Naive thymus-derived CD8-positive, alpha-beta T cell (primary cell): ENCODE results near the gene ABRACL. TPM values are rescaled to one million over a fixed set of nuclear protein-coding genes. Genes with fewer than 3 reads are reported as not detected.
"Not testable (repeated sequence)": the region's sequence is repeated elsewhere in the genome, so short reads cannot be mapped to it uniquely, and the experiment has no call there.

Source experiments
- ATAC-seq, 2 donors: fragments of 150-1000 bp; cut with Tn5 transposase in 1 of 2; sonication (Bioruptor Pico), chemical (Tn5 transposase) in 1 of 2; 1 replicate in 1 of 2; 2 replicates in 1 of 2; pipeline ENCODE4 v1.10.0; 2021; ENCODE audit warnings: mild to moderate bottlenecking in 2 of 2, moderate library complexity in 2 of 2
- POLR2A ChIA-PET: fragments of 350-600 bp; sonication (Branson Sonifier 250); formaldehyde crosslinking; loops from one replicate; lab custom pipeline; 2021; ENCODE audit warnings: antibody characterized with exemption; lab: Charles Lee
- DNase-seq, 10 donors: peaks; one replicate each; pipeline versions ENCODE4 v3.0.0 to v3.0.0-alpha.2; 2020 to 2022
- H3K27ac Mint-ChIP-seq, 10 donors: one replicate each; pipeline ENCODE4 v1.8.0; 2020 to 2022; ENCODE audit warnings: mild to moderate bottlenecking in 10 of 10, mixed read lengths in 10 of 10, moderate library complexity in 4 of 10, inconsistent platforms in 1 of 10
- H3K27me3 Mint-ChIP-seq, 5 donors: one replicate each; pipeline ENCODE4 v1.8.0; 2021 to 2022; ENCODE audit warnings: mixed read lengths in 5 of 5
- H3K36me3 Mint-ChIP-seq, 3 donors: one replicate each; pipeline ENCODE4 v1.8.0; 2020 to 2022; ENCODE audit warnings: mixed read lengths in 3 of 3, mild to moderate bottlenecking in 2 of 3, inconsistent platforms in 1 of 3
- H3K4me1 Mint-ChIP-seq, 4 donors: one replicate each; pipeline ENCODE4 v1.8.0; 2021 to 2022; ENCODE audit warnings: mixed read lengths in 4 of 4
- H3K4me3 Mint-ChIP-seq, 10 donors: one replicate each; pipeline ENCODE4 v1.8.0; 2020 to 2022; ENCODE audit warnings: mild to moderate bottlenecking in 10 of 10, mixed read lengths in 10 of 10, moderate library complexity in 6 of 10, inconsistent platforms in 1 of 10
- H3K9me3 Mint-ChIP-seq, 9 donors: one replicate each; pipeline ENCODE4 v1.8.0; 2020 to 2022; ENCODE audit warnings: mixed read lengths in 9 of 9, mild to moderate bottlenecking in 3 of 9, inconsistent platforms in 1 of 9, moderate library complexity in 1 of 9
- polyA plus RNA-seq, 3 donors: library from polyadenylated mRNA; unstranded; fragments of 300-500 nt; fragmentation: Illumina TruSeq; gene quantifications; one replicate each; pipeline ENCODE4 v1.2.3, GENCODE V29; 2021
- total RNA-seq, 8 experiments: library from RNA in 2 of 8; stranded (reverse) in 2 of 8; gene quantifications; one replicate each; pipeline ENCODE4 v1.2.3 and lab custom pipeline; 2021 to 2026

ABRACL gene
- total and polyA plus RNA-seq, 5 experiments from 2014 or later: 105 to 228 (median 210) TPM

DNA sequence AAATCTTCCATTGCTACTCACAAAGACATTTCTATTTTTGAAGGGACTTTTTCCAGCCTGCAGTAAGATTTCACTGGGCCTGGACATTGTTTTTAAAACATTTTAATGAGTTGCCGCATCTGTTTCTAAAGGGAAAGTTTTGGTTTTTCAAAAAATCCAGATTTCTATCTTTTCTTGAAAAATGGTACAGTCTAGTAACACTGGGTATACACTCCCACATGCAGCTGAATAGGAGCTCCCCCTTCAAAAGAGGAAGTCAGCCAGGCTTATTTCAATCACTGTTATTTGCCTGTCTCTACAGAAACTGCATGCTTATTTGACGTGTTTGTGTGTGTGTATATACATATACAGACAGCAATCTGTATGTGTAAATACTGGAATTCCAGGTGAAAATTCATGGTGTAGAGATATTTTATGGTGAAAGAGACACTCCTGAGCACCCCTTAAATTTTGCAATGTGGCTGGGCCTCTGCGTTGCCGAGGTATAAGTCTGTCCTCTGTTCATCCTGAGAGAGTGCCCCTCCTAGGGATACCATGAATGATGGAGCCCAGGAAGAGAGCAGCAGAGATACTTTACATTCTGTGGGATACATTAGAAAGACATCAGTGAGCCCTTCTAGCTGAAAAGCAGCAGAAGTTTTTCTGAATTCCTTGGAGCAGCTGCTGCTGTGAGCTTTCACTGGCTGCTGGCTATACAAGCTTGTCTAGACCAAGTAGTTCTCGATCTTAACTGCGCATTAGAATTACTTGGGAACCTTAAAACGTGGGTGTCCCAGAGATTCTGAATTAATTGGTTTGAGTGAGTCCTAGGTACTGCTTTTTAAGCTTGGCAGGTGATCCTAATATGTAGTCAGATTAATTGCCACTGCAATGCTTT is 12.0 kb upstream of the ABRACL start:
- Mint-ChIP-seq H3K27ac (peak overlapping the region in 1 of 10 donors; percentile 69), H3K4me1 (peaks cover 0 to 13% (median 4%) of the 10 kb centered on the region in 4 donors), H3K27me3 (peaks cover 0 to 4% (median 0%) of the 10 kb centered on the region in 5 donors), H3K4me3 (no peak overlapping the region), H3K9me3 (peaks cover 0 to 2% (median 0%) of the 10 kb centered on the region in 9 donors), H3K36me3 (no peaks in the 10 kb centered on the region)
- ATAC-seq: no peak
- DNase-seq: no peak
- POLR2A ChIA-PET: interaction anchor here (1.2 kb wide), 1 partner anchor 10 kb away, joined by 3 read pairs; no protein-coding TSS in a partner anchor

DNA sequence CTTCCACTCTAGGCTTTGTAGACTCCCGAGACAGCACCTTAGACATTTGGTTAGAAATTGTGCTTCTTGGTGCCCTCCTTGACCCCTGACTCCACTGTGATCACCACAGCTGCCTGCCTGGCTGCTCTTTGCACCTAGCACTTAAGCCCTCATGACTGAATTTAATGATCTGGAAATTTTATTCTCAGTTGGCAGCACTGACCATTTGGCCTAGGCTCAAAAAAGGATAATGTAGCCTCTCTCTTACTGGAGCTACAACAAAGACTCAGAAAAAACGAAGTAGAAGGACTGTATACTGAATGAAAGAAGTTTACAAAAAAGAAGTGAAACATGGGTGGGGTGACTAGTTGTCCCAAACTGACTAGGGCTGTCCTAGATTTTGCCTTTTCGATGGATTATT is 11.3 kb upstream of the ABRACL start:
- peak overlapping the region in 2 of 10 donors; percentile 38 to 50 for H3K27ac Mint-ChIP-seq
- H3K4me3 Mint-ChIP-seq: no peak overlapping the region
- DNase-seq (no peak), ATAC-seq (no peak)
- POLR2A ChIA-PET: no interaction called here
- peaks cover 0 to 13% (median 4%) of the 10 kb centered on the region in 4 donors for H3K4me1 Mint-ChIP-seq
- H3K27me3 Mint-ChIP-seq: peaks cover 0 to 4% (median 0%) of the 10 kb centered on the region in 5 donors
- H3K36me3 Mint-ChIP-seq: no peaks in the 10 kb centered on the region
- peaks cover 0 to 2% (median 0%) of the 10 kb centered on the region in 9 donors for H3K9me3 Mint-ChIP-seq

- H3K27me3 Mint-ChIP-seq: no peaks in the 10 kb centered on the region
- H3K36me3 Mint-ChIP-seq: no peaks in the 10 kb centered on the region
- POLR2A ChIA-PET: interaction anchor here (0.7 kb wide), 1 partner anchor 13 kb away, joined by 5 read pairs; no protein-coding TSS in a partner anchor
- no peak overlapping the region for H3K4me3 Mint-ChIP-seq
- no peak overlapping the region for H3K27ac Mint-ChIP-seq
- no peak for DNase-seq
- H3K4me1 Mint-ChIP-seq: peaks cover 0 to 13% (median 4%) of the 10 kb centered on the region in 4 donors
- peaks cover 0 to 2% (median 0%) of the 10 kb centered on the region in 9 donors for H3K9me3 Mint-ChIP-seq
- ATAC-seq: no peak
These were observed 8.8 kb upstream of the ABRACL start for GRCh38 chr6:139019722-139020121.

DNA sequence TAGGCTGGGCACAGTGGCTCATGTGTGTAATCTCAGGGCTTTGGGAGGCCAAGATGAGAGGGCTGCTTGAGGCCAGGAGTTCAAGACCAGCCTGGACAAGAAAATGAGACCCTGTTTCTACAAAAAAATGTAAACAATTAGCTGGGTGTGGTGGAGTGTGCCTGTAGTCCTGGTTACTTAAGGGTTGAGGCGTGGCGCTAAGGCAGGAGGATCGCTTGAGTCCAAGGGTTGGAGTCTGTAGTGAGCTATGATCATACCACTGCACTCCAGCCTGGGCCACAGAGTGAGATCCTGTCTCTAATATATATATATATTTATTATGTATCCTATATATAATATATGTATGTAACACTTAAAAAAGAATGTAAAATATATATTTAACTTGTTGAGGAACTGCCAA is 7.9 kb upstream of the ABRACL start:
- ATAC-seq: no peak
- Mint-ChIP-seq H3K27ac (no peak overlapping the region), H3K27me3 (no peaks in the 10 kb centered on the region), H3K36me3 (no peaks in the 10 kb centered on the region), H3K4me1 (peaks cover 0 to 13% (median 4%) of the 10 kb centered on the region in 4 donors), H3K9me3 (peaks cover 0 to 2% (median 0%) of the 10 kb centered on the region in 9 donors), H3K4me3 (no peak overlapping the region)
- POLR2A ChIA-PET: no interaction called here
- DNase-seq: no peak

DNA sequence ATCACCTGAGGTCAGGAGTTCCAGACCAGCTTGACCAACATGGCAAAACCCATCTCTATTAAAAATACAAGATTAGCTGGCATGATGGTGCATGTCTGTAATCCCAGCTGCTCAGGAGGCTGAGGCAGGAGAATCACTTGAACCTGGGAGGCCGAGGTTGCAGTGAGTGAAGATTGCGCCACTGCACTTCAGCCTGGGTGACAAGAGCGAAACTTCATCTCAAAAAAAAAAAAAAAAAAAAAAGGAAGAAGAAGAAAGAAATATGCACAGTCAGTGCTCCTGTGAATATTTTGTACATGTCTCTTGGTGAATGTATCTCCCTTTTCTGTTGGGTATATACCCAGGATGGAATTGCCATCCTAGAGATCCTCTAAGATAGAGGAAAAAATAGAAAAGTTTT is 3.1 kb upstream of the ABRACL start:
- H3K4me3 Mint-ChIP-seq, H3K27ac Mint-ChIP-seq, H3K9me3 Mint-ChIP-seq, DNase-seq, H3K27me3 Mint-ChIP-seq, H3K36me3 Mint-ChIP-seq, ATAC-seq: not testable (repeated sequence)
- POLR2A ChIA-PET: interaction anchor here (0.7 kb wide), 1 partner anchor 919 kb away, joined by 5 read pairs; no protein-coding TSS in a partner anchor
- H3K4me1 Mint-ChIP-seq: peaks cover 5 to 16% (median 11%) of the 10 kb centered on the region in 4 donors

- peak in 4 of 10 donors; percentile 1 to 18 (median 8) for DNase-seq
- Mint-ChIP-seq H3K9me3 (no peaks in the 10 kb centered on the region), H3K4me3 (peak overlapping the region in 7 of 10 donors; percentile 87 to 97 (median 93)), H3K4me1 (peaks cover 7 to 21% (median 14%) of the 10 kb centered on the region in 4 donors), H3K27ac (peak overlapping the region; percentile 88 to 97 (median 96)), H3K36me3 (peaks cover 0 to 2% (median 0%) of the 10 kb centered on the region in 3 donors), H3K27me3 (no peaks in the 10 kb centered on the region)
- no peak for ATAC-seq
- POLR2A ChIA-PET: interaction anchor here (0.6 to 3.7 kb wide), 8 partner anchors 11 to 347 kb away, joined by 3 to 41 read pairs (median 8); partner anchors contain the start of genes CITED2 and REPS1
These were observed 844 bp upstream of the ABRACL start for GRCh38 chr6:139027620-139028182.

- Mint-ChIP-seq H3K9me3 (no peaks in the 10 kb centered on the region), H3K27ac (peak overlapping the region; percentile 88 to 97 (median 96)), H3K27me3 (no peaks in the 10 kb centered on the region), H3K4me1 (peaks cover 10 to 27% (median 16%) of the 10 kb centered on the region in 4 donors), H3K4me3 (peak overlapping the region in 7 of 10 donors; percentile 87 to 97 (median 93)), H3K36me3 (peaks cover 0 to 5% (median 0%) of the 10 kb centered on the region in 3 donors)
- DNase-seq (peak in 3 of 10 donors; percentile 5 to 62 (median 7)), ATAC-seq (peak; percentile 13 to 34)
- POLR2A ChIA-PET: interaction anchor here (0.6 to 3.7 kb wide), 7 partner anchors 10 to 136 kb away, joined by 3 to 41 read pairs (median 7); partner anchors contain the start of gene REPS1
These were observed 309 bp upstream of the ABRACL start for GRCh38 chr6:139028215-139028657.

GRCh38 chr6:139029470-139030227 is 1.1 kb downstream of the ABRACL start:
- H3K4me3 Mint-ChIP-seq: peak overlapping the region in 3 of 10 donors; percentile 89 to 93 (median 93)
- H3K9me3 Mint-ChIP-seq: no peaks in the 10 kb centered on the region
- POLR2A ChIA-PET: interaction anchor here (0.6 to 3.7 kb wide), 17 partner anchors 21 to 344 kb away, joined by 3 to 41 read pairs (median 5); partner anchors contain the start of genes CITED2 and REPS1
- H3K4me1 Mint-ChIP-seq: peaks cover 16 to 37% (median 23%) of the 10 kb centered on the region in 4 donors
- H3K36me3 Mint-ChIP-seq: peaks cover 4 to 19% (median 6%) of the 10 kb centered on the region in 3 donors
- ATAC-seq (no peak), DNase-seq (peak in 4 of 10 donors; percentile 25 to 62 (median 36))
- no peak overlapping the region for H3K27ac Mint-ChIP-seq
- H3K27me3 Mint-ChIP-seq: no peaks in the 10 kb centered on the region

- POLR2A ChIA-PET: interaction anchor here (0.5 to 3.7 kb wide), 9 partner anchors 41 to 344 kb away, joined by 3 to 34 read pairs (median 5); partner anchors contain the start of gene CITED2
- H3K9me3 Mint-ChIP-seq: no peaks in the 10 kb centered on the region
- H3K27me3 Mint-ChIP-seq: no peaks in the 10 kb centered on the region
- H3K36me3 Mint-ChIP-seq: peaks cover 6 to 26% (median 11%) of the 10 kb centered on the region in 3 donors
- ATAC-seq: peak in 1 of 2 donors; percentile 15
- peaks cover 16 to 40% (median 23%) of the 10 kb centered on the region in 4 donors for H3K4me1 Mint-ChIP-seq
- no peak overlapping the region for H3K27ac Mint-ChIP-seq
- DNase-seq: peak in 5 of 10 donors; percentile 5 to 42 (median 27)
- no peak overlapping the region for H3K4me3 Mint-ChIP-seq
These were observed 1.9 kb downstream of the ABRACL start for GRCh38 chr6:139030228-139030963.

DNA sequence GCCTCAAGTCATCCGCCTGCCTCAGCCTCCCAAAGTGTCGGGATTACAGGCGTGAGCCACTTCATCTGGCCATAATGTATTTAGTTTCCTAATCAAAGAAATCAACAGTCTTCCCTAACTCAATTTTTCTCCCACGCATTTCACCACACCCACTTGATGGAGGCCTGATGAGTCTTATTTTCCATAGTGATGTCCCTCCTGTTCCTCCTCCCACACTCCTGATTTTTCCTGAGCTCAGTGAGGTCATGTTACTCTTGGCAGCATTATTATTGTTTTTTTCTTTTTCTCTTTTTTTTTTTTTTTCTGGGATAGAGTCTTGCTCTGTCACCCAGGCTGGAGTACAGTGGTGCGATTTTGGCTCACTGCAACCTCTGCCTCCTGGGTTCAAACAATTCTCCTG is 8.9 kb downstream of the ABRACL start:
- no peaks in the 10 kb centered on the region for H3K27me3 Mint-ChIP-seq
- H3K9me3 Mint-ChIP-seq: no peaks in the 10 kb centered on the region
- peaks cover 17 to 44% (median 22%) of the 10 kb centered on the region in 4 donors for H3K4me1 Mint-ChIP-seq
- peak overlapping the region in 4 of 10 donors; percentile 7 to 50 (median 32) for H3K27ac Mint-ChIP-seq
- no peak overlapping the region for H3K4me3 Mint-ChIP-seq
- POLR2A ChIA-PET: interaction anchor here (0.6 kb wide), 2 partner anchors 28 to 86 kb away, joined by 3 to 4 read pairs; no protein-coding TSS in a partner anchor
- H3K36me3 Mint-ChIP-seq: peaks cover 20 to 91% (median 48%) of the 10 kb centered on the region in 3 donors
- DNase-seq (no peak), ATAC-seq (no peak)

DNA sequence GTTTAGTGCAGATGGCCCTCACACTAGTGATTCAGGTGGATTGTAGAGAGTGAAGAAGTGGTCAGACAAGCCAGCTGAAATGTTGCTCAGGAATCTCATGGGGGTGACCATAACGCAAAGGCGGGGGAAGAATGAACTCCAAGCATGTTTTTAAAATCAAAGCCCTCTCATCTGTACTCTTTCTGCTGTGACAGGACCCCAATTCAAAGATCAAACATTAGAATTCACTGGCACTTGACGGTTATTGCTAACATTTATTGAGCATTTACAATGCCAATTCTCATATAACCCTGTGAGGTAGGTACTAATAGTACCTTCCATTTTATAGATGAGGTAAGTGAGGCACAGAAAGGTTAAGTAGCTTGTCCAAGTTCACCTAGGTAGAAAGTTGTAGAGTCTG is 15.7 kb downstream of the ABRACL start:
- ATAC-seq: no peak
- POLR2A ChIA-PET: no interaction called here
- Mint-ChIP-seq H3K27ac (peak overlapping the region in 3 of 10 donors; percentile 9 to 55 (median 47)), H3K9me3 (no peaks in the 10 kb centered on the region), H3K36me3 (peaks cover 18 to 52% (median 28%) of the 10 kb centered on the region in 3 donors), H3K4me1 (peaks cover 3 to 18% (median 13%) of the 10 kb centered on the region in 4 donors), H3K27me3 (no peaks in the 10 kb centered on the region), H3K4me3 (no peak overlapping the region)
- no peak for DNase-seq
